GM12874 (cell line): Measurements from ENCODE around the gene UBE2J2.

Experiments
- TF ChIP-seq, protein P1 (sequence below): IDR thresholded peaks from 2 replicates; pipeline ENCODE4 v1.5.1; 2011; ENCODE audit warnings: low read depth, mild to moderate bottlenecking, control low read depth, low read length, moderate library complexity; ENCODE audit not compliant: insufficient read depth

The UBE2J2 gene

DNA sequence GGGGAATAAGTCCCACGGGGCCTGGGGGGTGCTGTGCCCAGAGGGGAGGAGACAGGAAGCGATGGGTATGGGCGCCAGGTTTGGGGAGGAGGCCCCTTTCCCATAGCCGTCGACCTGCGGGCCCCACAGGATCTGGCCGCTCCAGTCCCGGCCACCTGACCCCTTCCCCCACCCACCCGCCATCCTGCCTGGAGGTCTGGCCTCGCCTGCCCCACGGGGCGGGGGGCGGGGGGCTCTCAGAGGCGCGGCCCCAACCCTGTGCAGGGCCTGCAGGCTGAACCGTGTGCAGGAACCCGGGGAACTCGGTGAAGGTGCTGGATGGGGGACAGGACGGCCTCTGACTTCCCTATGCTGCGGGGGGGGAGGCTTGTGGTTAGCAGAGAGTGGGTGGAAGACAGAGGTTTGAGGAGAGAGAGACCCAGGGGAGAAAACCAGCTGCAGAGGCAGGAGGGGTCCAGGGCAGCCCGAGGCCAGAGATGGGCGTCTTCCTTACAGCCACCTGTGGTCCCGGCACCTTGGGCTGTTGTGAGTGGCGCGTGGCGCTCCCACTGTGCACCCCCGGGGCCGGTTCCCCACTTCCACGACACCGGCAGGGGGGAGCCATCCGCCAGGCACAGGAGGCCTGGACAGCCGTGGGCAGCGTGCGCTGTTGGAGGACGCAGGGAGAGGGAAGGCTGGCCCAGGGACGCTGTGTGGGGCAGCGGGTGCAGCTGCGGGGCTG is 64.8 kb downstream of the UBE2J2 start:
- TF ChIP-seq, protein P1, sequence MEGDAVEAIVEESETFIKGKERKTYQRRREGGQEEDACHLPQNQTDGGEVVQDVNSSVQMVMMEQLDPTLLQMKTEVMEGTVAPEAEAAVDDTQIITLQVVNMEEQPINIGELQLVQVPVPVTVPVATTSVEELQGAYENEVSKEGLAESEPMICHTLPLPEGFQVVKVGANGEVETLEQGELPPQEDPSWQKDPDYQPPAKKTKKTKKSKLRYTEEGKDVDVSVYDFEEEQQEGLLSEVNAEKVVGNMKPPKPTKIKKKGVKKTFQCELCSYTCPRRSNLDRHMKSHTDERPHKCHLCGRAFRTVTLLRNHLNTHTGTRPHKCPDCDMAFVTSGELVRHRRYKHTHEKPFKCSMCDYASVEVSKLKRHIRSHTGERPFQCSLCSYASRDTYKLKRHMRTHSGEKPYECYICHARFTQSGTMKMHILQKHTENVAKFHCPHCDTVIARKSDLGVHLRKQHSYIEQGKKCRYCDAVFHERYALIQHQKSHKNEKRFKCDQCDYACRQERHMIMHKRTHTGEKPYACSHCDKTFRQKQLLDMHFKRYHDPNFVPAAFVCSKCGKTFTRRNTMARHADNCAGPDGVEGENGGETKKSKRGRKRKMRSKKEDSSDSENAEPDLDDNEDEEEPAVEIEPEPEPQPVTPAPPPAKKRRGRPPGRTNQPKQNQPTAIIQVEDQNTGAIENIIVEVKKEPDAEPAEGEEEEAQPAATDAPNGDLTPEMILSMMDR, result no peak

DNA sequence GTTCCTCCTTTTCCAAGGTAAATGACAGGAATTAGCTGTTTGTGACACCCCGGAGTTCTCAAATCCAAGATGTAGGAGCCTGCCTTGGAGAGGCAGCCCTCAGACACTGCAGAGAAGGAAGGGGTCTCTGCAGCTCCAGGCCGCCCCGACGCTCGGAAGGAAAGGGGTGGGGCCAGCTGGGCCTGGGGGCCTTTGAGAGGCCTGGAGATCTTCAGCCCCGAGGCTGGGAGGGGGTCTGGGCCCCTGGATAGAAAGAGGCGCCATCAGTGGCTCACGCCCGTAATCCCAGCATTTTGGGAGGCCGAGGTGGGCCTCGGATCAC is 66.1 kb downstream of the UBE2J2 start:
- TF ChIP-seq, protein P1, result no peak

DNA sequence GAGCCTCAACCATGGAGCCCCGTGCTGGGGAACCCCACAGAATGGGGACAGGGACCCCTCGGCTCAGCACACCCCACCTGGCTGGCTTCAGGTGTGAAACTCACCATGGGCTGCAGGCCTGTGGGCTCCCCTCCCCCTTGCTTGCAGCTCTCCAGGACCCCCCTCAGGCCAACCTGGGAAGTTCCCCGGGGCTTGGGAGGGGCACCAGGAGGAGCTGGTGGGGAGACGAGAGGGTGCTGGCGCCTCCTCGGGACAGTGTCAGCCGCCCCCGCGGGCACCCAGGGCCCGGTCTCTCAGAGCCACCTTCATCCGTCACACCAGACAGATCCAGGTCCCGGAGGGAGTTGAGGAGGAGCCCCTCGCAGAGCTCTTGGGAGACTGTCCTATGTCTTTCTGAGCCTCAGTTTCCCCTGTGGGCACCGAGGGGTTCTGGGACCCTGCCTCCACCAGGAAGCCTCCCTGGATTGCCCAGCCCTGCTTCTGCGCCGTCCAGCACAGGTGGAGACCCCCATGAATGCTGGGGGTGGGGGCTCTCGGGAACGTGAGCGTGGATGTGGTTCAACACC is 66.6 kb downstream of the UBE2J2 start:
- TF ChIP-seq, protein P1, result peak; percentile 14; the same call in 1 of the 2 replicates

DNA sequence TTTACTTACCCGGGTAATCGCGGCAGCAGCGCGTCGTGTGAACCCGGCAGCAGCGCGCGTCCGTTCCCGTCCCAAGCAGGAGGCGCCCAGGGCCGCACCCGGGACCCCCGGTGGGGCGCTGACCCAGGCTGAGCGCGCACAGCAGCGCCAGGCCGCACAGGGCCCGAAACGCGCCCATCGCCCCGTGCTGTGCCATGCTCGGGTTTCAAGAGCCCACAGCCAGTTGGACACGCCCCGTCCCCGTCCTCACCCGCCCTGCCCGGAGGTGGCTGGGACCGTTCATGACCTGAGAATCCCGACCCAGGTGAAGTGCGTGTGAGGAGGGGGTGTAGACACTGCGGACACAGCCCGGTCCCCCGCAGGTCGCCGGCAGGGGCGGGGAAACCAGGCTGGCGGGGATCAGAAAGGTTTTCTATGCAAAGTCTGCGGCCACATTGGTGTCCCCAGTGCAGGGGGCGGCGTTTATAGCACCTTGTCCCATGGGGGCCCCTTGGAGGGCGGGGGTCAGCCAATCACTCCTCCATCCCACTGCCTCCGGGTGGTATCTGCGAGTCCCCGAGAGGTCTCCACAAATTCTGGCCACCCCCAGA is 67.2 kb downstream of the UBE2J2 start, which contains the start of gene TNFRSF18:
TNFRSF18 (minus strand) TSS at position 217 of the 590 bp plus-strand sequence; CDS start at position 196, 21 bp downstream.
- TF ChIP-seq, protein P1, result no peak

DNA sequence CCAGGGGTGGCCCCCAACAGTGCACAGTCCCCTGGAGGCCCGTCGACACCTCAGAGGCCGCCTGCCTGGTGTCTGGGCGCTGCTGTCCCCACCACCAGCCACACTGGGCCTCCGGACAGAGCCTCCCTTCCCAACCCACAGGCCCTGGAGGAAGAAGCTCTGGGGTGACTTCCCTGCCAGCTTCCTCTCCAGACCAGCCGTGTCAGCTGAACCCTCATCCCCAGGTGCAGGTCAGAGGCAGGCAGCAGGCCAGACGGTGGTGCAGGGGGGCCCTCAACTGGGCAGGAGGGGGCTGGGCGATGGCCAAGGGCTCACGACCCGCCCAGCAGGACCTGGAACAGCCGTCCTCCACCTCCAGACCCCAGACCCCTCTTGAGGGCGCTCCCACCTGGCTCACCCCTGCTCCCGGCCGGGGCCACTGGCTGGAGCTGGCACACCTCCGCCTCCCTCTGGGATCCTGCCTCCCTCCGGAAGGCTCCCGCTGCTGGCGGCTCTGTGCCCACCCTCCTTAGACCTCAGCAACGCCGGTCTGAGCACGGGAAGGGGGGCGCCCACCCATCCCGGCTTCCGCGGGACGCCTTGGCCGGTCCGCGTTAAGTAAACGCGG is 67.8 kb downstream of the UBE2J2 start:
- TF ChIP-seq, protein P1, result no peak

DNA sequence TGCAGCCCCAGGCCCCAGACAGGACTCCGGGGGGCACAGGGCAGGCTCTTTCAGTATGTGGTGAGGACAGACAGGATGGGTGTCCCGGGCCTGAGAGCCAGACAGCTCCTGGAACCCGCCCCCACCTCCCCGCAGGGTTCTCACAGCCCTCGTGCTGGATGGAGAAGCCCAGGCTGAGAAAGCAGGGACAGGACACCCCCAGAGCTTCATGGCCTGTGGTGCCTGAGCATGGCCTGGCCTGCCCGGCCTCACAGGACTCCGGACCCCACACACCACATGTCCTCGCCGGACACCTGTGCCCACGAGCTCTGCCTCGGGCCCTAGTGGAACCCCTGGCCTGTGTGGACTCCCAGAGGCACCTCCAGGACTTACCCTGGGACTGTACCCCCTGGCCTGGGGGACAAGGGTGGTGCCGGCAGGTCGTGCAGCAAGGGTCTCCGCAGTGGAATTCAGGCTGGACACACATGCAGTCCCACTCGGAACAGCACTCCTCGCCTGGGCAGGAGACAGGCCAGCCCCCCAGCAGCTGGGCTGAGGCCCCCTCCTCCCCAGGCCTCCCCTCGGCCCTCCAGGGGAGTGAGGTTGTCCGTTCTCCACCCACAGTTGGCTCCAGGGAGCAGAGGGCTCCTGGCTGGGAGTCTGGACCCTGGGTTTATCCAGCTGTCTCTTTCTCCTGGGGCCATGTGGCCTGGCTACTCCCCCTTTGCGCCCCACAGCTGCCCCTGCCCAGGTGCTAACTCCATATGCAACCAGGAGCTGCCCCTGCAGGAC is 68.5 kb downstream of the UBE2J2 start:
- TF ChIP-seq, protein P1, result no peak

DNA sequence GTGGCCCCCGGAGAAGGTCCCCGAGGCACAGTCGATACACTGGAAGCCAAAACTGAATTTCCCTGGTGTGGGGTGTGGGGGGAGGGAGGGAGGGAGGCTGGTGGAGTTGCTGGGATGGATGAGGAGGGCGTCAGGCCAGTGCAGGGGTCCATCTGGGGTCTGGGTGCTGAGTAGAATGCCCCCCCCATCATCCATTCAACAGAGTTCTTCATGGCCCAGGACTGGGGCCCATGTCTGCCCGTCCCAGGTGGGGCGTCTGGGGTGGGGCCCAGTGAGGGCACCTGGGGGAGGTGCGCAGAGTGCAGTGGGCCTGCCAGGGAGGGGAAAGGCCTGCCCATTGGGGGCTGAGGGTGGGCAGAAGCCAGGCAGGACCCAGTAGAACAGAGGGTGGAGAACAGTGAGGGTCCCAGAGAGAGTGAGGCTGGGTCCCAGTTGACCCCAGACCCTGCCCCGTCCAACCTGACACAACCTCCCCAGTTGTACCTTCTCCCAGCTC is 69.2 kb downstream of the UBE2J2 start:
- TF ChIP-seq, protein P1, result no peak
